GM23338 (cell line): ENCODE data around the gene TNS1. TPM values are rescaled to one million over a fixed set of nuclear protein-coding genes. Genes with fewer than 3 reads are reported as not detected.

Experiments
- ATAC-seq: fragments of 200-7000 bp; cut with Tn5 transposase; 3 replicates; pipeline ENCODE4 v1.9.1; 2020
- DNase-seq: peaks from one replicate; pipeline ENCODE4 v3.0.0-alpha.2; 2015; ENCODE audit warnings: low spot score
- H2AFZ ChIP-seq: fragments of 200-600 bp; sonication (generic); 2 replicates; pipeline ENCODE4 v1.8.0; 2016; ENCODE audit warnings: antibody characterized with exemption, mild to moderate bottlenecking, moderate library complexity
- H3F3A ChIP-seq: fragments of 200-600 bp; sonication (generic); replicated peaks from 2 replicates; pipeline ENCODE4 v1.8.0; 2017; ENCODE audit warnings: antibody characterized with exemption, mixed run types, low read depth
- H3K27ac ChIP-seq: fragments of 200-600 bp; sonication (generic); 2 replicates; pipeline ENCODE4 v1.6.1; 2016; ENCODE audit warnings: low read depth
- H3K27me3 ChIP-seq: fragments of 200-600 bp; sonication (generic); 2 replicates; pipeline ENCODE4 v1.8.0; 2016; ENCODE audit warnings: mild to moderate bottlenecking, mixed run types, moderate library complexity; ENCODE audit not compliant: insufficient read depth
- H3K36me3 ChIP-seq: fragments of 200-600 bp; sonication (generic); 2 replicates; pipeline ENCODE4 v1.8.0; 2016; ENCODE audit warnings: mild to moderate bottlenecking; ENCODE audit not compliant: insufficient read depth
- H3K4me1 ChIP-seq: fragments of 200-600 bp; sonication (generic); 2 replicates; pipeline ENCODE4 v1.8.0; 2016; ENCODE audit warnings: mild to moderate bottlenecking, moderate library complexity; ENCODE audit not compliant: insufficient read depth
- H3K4me2 ChIP-seq: fragments of 200-600 bp; sonication (generic); 2 replicates; pipeline ENCODE4 v1.7.1; 2017; ENCODE audit warnings: mixed run types
- H3K4me3 ChIP-seq: fragments of 200-600 bp; sonication (generic); 2 replicates; pipeline ENCODE4 v1.6.1; 2016; ENCODE audit warnings: mixed run types
- H3K79me2 ChIP-seq: fragments of 200-600 bp; sonication (generic); replicated peaks from 2 replicates; pipeline ENCODE4 v1.8.0; 2017; ENCODE audit warnings: mild to moderate bottlenecking; ENCODE audit not compliant: insufficient read depth
- H3K9me2 ChIP-seq: fragments of 200-600 bp; sonication (generic); 2 replicates; pipeline ENCODE4 v1.8.0; 2017; ENCODE audit not compliant: insufficient read depth
- H4K20me1 ChIP-seq: fragments of 200-600 bp; sonication (generic); replicated peaks from 2 replicates; pipeline ENCODE4 v1.8.0; 2017; ENCODE audit warnings: mild to moderate bottlenecking; ENCODE audit not compliant: insufficient read depth
- H3K27ac Mint-ChIP-seq: 2 replicates; pipeline ENCODE4 v1.8.0; 2020; ENCODE audit warnings: inconsistent platforms, mild to moderate bottlenecking, moderate library complexity, mixed read lengths
- H3K27me3 Mint-ChIP-seq: 3 replicates; pipeline ENCODE4 v1.8.0; 2022; ENCODE audit warnings: low read depth, mild to moderate bottlenecking, moderate library complexity, mixed read lengths, inconsistent platforms; ENCODE audit not compliant: insufficient read depth, poor library complexity
- H3K36me3 Mint-ChIP-seq: 3 replicates; pipeline ENCODE4 v1.8.0; 2021; ENCODE audit warnings: low read depth, mild to moderate bottlenecking, inconsistent platforms, moderate library complexity, mixed read lengths
- H3K4me1 Mint-ChIP-seq: 3 replicates; pipeline ENCODE4 v1.8.0; 2020; ENCODE audit warnings: mild to moderate bottlenecking, inconsistent platforms, mixed read lengths
- H3K4me3 Mint-ChIP-seq: 3 replicates; pipeline ENCODE4 v1.8.0; 2021; ENCODE audit warnings: moderate library complexity, mild to moderate bottlenecking, inconsistent platforms, mixed read lengths
- H3K9me3 Mint-ChIP-seq: 3 replicates; pipeline ENCODE4 v1.8.0; 2020; ENCODE audit warnings: moderate library complexity, mild to moderate bottlenecking, inconsistent platforms, mixed read lengths
- EZH2 ChIP-seq: fragments of 200-600 bp; sonication (generic); IDR thresholded peaks from one replicate; pipeline ENCODE4 v1.8.0; 2017; ENCODE audit warnings: antibody characterized with exemption, mild to moderate bottlenecking, low read depth; ENCODE audit not compliant: unreplicated experiment
- JUNB ChIP-seq: IDR thresholded peaks from one replicate; pipeline ENCODE4 v1.6.1; 2016; ENCODE audit warnings: antibody characterized with exemption; ENCODE audit not compliant: unreplicated experiment
- NANOG ChIP-seq: IDR thresholded peaks from 2 replicates; pipeline ENCODE4 v1.6.1; 2016; ENCODE audit warnings: antibody characterized with exemption, borderline replicate concordance
- POLR2AphosphoS5 ChIP-seq: IDR thresholded peaks from 2 replicates; pipeline ENCODE4 v1.6.1; 2016; ENCODE audit warnings: antibody characterized with exemption, low read depth
- STAT1 ChIP-seq: IDR thresholded peaks from one replicate; pipeline ENCODE4 v1.6.1; 2016; ENCODE audit warnings: antibody characterized with exemption; ENCODE audit not compliant: unreplicated experiment
- ZNF114 ChIP-seq: fragments of 250-450 bp; sonication (Bioruptor Pico); IDR thresholded peaks from 2 replicates; pipeline ENCODE4 v1.5.0; 2020; ENCODE audit warnings: mild to moderate bottlenecking, moderate library complexity
- polyA plus RNA-seq: library from polyadenylated mRNA; unstranded; fragments of >200 nt; fragmentation: Nextera tagmentation; extraction: Ambion mirVana; gene quantifications from 2 replicates; pipeline ENCODE4 v1.2.1, GENCODE V29; 2016
- total RNA-seq: library from RNA; depleted of rRNA; stranded (reverse); fragments of >200 nt; shearing (Covaris generic); gene quantifications from 2 replicates; pipeline ENCODE4 v1.2.3, GENCODE V29; 2014
- TF ChIP-seq, protein P1 (sequence below), 2 experiments: fragments of 200-600 bp in 1 of 2; sonication (generic) in 1 of 2; conservative IDR thresholded peaks; 2 replicates each; pipeline versions ENCODE4 v1.5.1 to v1.6.1; 2016 to 2017; ENCODE audit warnings: antibody characterized with exemption in 2 of 2, low read depth in 2 of 2, mild to moderate bottlenecking in 2 of 2, moderate library complexity in 1 of 2
- TF ChIP-seq, protein P2 (sequence below): IDR thresholded peaks from one replicate; pipeline ENCODE4 v1.6.1; 2018; ENCODE audit warnings: antibody characterized with exemption; ENCODE audit not compliant: unreplicated experiment
- TF ChIP-seq, protein P3 (sequence below): IDR thresholded peaks from 2 replicates; pipeline ENCODE4 v1.6.1; 2016; ENCODE audit warnings: antibody characterized with exemption

Gene TNS1
- total and polyA plus RNA-seq, 2 experiments from 2014 or later = 2.0 to 7.4 TPM

DNA sequence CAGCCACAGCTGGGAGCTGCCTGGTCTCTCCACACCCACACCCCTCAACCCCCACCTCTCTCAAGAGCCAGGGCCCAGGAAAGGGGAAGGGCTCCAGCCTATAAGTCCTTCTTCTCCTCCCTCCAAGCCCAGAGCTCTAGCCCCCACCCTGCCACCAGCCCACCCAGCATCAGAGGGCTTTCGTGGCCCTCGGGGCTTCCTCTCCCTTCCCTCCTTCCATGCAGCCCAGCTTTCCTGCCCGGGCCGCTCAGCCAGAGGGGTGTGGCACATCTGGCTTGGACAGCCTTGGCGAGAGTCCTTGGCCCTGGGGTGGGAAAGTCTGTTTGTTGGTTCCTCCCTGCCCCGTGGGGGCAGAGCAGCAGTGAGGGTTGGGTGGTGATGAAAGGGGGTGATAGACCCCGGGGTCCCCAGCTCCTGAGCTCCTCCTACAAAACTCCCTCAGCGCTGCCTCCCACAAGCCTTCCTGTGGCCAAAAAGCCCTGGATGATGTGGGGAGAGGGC, 7.0 kb downstream of the TNS1 start:
- no peak overlapping the region for H3K27ac ChIP-seq
- no peaks in the 10 kb centered on the region for H3K36me3 ChIP-seq
- no peaks in the 10 kb centered on the region for H3K9me3 Mint-ChIP-seq
- no peak overlapping the region for H3K4me3 Mint-ChIP-seq
- peaks cover 13% of the 10 kb centered on the region for H3K27me3 Mint-ChIP-seq
- no peak overlapping the region for H2AFZ ChIP-seq
- no peaks in the 10 kb centered on the region for H3K4me1 ChIP-seq
- H3K27me3 ChIP-seq = no peaks in the 10 kb centered on the region
- no peaks in the 10 kb centered on the region; the same call in 1 of the 2 replicates for H4K20me1 ChIP-seq
- no peaks in the 10 kb centered on the region for H3K79me2 ChIP-seq
- no peak overlapping the region for H3K4me3 ChIP-seq
- TF ChIP-seq STAT1 (no peak), EZH2 (no peak), JUNB (no peak)
- TF ChIP-seq, protein P1, sequence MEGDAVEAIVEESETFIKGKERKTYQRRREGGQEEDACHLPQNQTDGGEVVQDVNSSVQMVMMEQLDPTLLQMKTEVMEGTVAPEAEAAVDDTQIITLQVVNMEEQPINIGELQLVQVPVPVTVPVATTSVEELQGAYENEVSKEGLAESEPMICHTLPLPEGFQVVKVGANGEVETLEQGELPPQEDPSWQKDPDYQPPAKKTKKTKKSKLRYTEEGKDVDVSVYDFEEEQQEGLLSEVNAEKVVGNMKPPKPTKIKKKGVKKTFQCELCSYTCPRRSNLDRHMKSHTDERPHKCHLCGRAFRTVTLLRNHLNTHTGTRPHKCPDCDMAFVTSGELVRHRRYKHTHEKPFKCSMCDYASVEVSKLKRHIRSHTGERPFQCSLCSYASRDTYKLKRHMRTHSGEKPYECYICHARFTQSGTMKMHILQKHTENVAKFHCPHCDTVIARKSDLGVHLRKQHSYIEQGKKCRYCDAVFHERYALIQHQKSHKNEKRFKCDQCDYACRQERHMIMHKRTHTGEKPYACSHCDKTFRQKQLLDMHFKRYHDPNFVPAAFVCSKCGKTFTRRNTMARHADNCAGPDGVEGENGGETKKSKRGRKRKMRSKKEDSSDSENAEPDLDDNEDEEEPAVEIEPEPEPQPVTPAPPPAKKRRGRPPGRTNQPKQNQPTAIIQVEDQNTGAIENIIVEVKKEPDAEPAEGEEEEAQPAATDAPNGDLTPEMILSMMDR (conservative IDR thresholded peaks at IDR 0.05; ENCODE audit: low read depth in 2 of 2) = no peak
- no peaks in the 10 kb centered on the region for H3K36me3 Mint-ChIP-seq
- H3K9me2 ChIP-seq = no peaks in the 10 kb centered on the region
- H3F3A ChIP-seq = no peaks in the 10 kb centered on the region
- DNase-seq (no peak), ATAC-seq (peak; percentile 9; the same call in 2 of the 3 replicates)
- no peak overlapping the region for H3K27ac Mint-ChIP-seq
- H3K4me1 Mint-ChIP-seq = peaks cover 25% of the 10 kb centered on the region
- no peak overlapping the region for H3K4me2 ChIP-seq

DNA sequence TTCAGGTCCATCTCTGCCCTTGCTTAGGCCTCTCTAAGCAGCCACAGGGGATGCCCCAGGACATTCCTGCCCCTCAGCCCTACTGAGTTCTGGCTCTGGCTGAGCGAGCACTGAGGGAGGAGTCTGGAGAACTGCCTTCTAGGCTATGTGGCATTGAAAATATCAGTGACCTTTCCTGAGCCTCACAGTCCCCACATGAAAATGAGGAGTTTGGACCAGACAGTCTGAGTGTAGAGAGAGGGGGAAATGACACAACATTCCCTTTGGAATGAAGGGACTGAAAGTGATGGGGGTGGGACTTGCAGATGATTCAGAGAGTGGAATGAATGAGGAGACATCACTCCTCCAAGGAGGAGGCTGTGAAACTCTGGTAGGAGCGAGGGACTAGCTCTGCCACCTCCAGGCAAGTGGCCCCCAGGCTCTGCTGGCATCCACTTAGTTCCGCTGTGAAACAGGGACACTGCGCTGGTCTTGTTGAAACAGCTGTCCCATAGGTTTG, 8.0 kb downstream of the TNS1 start:
- H4K20me1 ChIP-seq = no peaks in the 10 kb centered on the region; the same call in 1 of the 2 replicates
- ATAC-seq = no peak

More for the DNA sequence above, 8.0 kb downstream of the TNS1 start:
- H3K9me3 Mint-ChIP-seq = no peaks in the 10 kb centered on the region
- no peak overlapping the region for H3K4me2 ChIP-seq
- no peak overlapping the region for H3K4me3 ChIP-seq
- no peaks in the 10 kb centered on the region for H3K79me2 ChIP-seq
- DNase-seq = no peak
- TF ChIP-seq POLR2AphosphoS5 (no peak), ZNF114 (CRISPR knock-in tag) (no peak), NANOG (no peak)
- TF ChIP-seq, protein P2, sequence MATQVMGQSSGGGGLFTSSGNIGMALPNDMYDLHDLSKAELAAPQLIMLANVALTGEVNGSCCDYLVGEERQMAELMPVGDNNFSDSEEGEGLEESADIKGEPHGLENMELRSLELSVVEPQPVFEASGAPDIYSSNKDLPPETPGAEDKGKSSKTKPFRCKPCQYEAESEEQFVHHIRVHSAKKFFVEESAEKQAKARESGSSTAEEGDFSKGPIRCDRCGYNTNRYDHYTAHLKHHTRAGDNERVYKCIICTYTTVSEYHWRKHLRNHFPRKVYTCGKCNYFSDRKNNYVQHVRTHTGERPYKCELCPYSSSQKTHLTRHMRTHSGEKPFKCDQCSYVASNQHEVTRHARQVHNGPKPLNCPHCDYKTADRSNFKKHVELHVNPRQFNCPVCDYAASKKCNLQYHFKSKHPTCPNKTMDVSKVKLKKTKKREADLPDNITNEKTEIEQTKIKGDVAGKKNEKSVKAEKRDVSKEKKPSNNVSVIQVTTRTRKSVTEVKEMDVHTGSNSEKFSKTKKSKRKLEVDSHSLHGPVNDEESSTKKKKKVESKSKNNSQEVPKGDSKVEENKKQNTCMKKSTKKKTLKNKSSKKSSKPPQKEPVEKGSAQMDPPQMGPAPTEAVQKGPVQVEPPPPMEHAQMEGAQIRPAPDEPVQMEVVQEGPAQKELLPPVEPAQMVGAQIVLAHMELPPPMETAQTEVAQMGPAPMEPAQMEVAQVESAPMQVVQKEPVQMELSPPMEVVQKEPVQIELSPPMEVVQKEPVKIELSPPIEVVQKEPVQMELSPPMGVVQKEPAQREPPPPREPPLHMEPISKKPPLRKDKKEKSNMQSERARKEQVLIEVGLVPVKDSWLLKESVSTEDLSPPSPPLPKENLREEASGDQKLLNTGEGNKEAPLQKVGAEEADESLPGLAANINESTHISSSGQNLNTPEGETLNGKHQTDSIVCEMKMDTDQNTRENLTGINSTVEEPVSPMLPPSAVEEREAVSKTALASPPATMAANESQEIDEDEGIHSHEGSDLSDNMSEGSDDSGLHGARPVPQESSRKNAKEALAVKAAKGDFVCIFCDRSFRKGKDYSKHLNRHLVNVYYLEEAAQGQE = no peak
- TF ChIP-seq, protein P1 (conservative IDR thresholded peaks at IDR 0.05; ENCODE audit: low read depth in 2 of 2) = no peak
- TF ChIP-seq, protein P3, sequence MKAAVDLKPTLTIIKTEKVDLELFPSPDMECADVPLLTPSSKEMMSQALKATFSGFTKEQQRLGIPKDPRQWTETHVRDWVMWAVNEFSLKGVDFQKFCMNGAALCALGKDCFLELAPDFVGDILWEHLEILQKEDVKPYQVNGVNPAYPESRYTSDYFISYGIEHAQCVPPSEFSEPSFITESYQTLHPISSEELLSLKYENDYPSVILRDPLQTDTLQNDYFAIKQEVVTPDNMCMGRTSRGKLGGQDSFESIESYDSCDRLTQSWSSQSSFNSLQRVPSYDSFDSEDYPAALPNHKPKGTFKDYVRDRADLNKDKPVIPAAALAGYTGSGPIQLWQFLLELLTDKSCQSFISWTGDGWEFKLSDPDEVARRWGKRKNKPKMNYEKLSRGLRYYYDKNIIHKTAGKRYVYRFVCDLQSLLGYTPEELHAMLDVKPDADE = no peak
- H3K9me2 ChIP-seq = no peaks in the 10 kb centered on the region
- no peak overlapping the region for H3K27ac Mint-ChIP-seq
- H3K4me3 Mint-ChIP-seq = no peak overlapping the region
- H2AFZ ChIP-seq = no peak overlapping the region
- peaks cover 13% of the 10 kb centered on the region for H3K27me3 Mint-ChIP-seq
- no peaks in the 10 kb centered on the region for H3K27me3 ChIP-seq
- H3K4me1 Mint-ChIP-seq = peaks cover 25% of the 10 kb centered on the region
- H3K27ac ChIP-seq = no peak overlapping the region
- no peaks in the 10 kb centered on the region for H3K4me1 ChIP-seq
- no peaks in the 10 kb centered on the region for H3K36me3 ChIP-seq
- H3F3A ChIP-seq = no peaks in the 10 kb centered on the region
- no peaks in the 10 kb centered on the region for H3K36me3 Mint-ChIP-seq
